ENCODE measurements around the gene HSPA4.
A peak's percentile ranks its signal among the peaks of the same experiment; 100 is the strongest.
"Not testable (repeated sequence)": the region's sequence is repeated elsewhere in the genome, so short reads cannot be mapped to it uniquely, and the experiment has no call there.

Gene HSPA4

DNA sequence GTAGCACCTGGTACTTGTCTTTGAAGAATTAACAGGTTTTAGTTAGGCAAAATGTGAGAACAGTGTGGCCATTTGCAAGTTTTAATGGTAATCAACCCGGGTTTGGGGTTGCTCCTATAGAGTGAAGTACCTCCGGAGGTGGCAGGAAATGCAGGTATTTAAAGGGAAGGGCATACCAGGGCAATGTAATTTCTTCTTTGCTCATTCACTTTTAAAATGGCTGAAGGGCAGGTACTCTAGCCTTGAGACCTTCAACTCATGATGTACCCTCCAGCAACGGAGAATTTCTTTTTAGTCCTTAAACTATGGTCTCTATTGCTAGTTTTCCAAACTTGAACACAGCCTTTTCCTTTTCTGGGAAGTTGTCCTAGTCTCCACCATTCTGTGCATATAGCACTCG, 1.3 kb upstream of the HSPA4 start:
- DNase-seq (ENCODE audit: low read depth in 1 of 2, low spot score in 1 of 2): no peak

- DNase-seq (ENCODE audit: low read depth in 1 of 2, low spot score in 1 of 2): no peak
Observed at GRCh38 chr5:133051061-133051541, 712 bp upstream of the HSPA4 start.

- DNase-seq (ENCODE audit: low read depth in 1 of 2, low spot score in 1 of 2): peak; percentile 24 to 42
Observed at GRCh38 chr5:133052317-133053175, 733 bp downstream of the HSPA4 start.

- DNase-seq (ENCODE audit: low read depth in 1 of 2, low spot score in 1 of 2): no peak
Observed at GRCh38 chr5:133053448-133053847, 1.6 kb downstream of the HSPA4 start.

GRCh38 chr5:133054697-133055471, 3.1 kb downstream of the HSPA4 start:
- DNase-seq (ENCODE audit: low read depth in 1 of 2, low spot score in 1 of 2): no peak

DNA sequence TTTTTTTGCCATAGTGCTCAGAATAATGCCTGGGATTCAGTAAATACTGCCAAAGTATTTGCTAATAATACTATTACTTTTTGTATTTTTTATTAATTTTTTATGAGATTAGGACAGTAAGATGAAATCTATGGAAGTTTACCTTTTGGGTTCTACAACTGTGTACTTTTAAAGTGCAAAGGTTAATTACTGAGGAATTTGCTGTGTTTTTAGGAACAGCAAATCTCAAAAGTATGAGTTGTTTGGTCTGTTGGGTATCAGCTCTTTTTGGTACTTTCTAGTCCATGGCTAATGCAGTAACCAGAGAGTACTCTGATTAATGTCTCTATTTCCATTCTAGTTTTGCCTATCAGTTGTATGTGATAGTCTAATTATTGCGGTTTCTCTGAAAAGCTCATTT, 5.1 kb downstream of the HSPA4 start:
- DNase-seq (ENCODE audit: low read depth in 1 of 2, low spot score in 1 of 2): no peak

DNA sequence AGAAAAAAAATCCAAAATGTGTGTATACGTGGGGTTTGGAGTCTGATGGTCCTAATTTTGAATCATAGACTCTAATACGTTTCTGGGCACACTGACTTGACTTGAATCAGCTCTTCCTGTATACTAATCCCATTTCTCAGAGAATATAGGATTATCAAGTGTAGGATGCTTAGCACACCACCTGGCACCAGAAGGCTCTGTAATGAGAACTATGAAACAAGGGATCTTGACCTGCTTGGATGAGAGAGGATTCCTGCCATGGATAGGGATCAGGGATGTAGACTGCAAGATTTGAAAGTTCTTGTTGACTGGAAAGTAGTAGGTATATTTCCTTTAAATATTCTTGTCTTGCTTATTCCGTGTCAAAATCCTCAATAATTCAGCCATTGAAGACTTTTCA, 7.8 kb downstream of the HSPA4 start:
- DNase-seq (ENCODE audit: low read depth in 1 of 2, low spot score in 1 of 2): no peak

GRCh38 chr5:133062276-133062675, 10.5 kb downstream of the HSPA4 start:
- DNase-seq (ENCODE audit: low read depth in 1 of 2, low spot score in 1 of 2): no peak

- DNase-seq (ENCODE audit: low read depth in 1 of 2, low spot score in 1 of 2): no peak
Observed at GRCh38 chr5:133063965-133064364, 12.2 kb downstream of the HSPA4 start.

DNA sequence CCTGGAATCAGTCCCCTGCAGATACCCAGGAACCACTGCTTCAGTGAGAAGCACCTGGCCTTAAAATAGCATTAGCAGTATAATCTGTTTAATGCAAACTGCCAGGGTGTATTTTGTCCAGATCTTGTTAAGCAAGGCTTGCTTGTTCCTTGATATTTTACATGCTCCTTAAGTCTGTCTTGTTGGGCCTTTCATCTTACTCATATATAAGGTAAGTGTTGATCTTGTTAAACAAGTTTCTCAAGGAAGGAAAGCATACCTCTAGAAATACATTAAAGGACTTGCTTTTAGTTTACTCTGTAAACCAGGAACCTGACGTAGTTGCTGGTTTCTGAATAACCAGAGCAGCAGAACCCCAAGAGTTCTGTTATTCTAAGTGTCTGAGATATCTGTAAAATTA, 13.7 kb downstream of the HSPA4 start:
- no peak for DNase-seq (ENCODE audit: low read depth in 1 of 2, low spot score in 1 of 2)

GRCh38 chr5:133066045-133066444, 14.2 kb downstream of the HSPA4 start:
- DNase-seq (ENCODE audit: low read depth in 1 of 2, low spot score in 1 of 2): no peak

DNA sequence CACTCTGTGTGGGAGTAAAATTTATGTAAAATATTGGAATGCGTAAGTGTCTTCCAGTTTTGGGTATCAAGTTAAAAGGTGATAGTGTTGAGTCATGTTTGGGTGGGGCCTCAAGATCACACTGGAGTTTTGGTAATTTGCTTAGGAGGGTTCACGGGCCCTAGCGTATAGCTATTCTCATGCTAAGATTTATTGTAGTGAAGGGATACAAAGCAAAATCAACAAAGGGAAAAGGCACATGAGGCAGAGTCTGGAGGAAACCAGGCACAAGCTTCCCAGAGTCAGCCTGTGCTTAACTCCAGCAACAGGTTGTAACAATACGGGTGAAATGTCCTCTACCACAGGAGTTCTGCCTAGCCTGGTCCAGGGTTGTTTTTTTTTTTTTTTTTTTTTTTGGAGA, 20.2 kb downstream of the HSPA4 start:
- no peak for DNase-seq (ENCODE audit: low read depth in 1 of 2, low spot score in 1 of 2)

DNA sequence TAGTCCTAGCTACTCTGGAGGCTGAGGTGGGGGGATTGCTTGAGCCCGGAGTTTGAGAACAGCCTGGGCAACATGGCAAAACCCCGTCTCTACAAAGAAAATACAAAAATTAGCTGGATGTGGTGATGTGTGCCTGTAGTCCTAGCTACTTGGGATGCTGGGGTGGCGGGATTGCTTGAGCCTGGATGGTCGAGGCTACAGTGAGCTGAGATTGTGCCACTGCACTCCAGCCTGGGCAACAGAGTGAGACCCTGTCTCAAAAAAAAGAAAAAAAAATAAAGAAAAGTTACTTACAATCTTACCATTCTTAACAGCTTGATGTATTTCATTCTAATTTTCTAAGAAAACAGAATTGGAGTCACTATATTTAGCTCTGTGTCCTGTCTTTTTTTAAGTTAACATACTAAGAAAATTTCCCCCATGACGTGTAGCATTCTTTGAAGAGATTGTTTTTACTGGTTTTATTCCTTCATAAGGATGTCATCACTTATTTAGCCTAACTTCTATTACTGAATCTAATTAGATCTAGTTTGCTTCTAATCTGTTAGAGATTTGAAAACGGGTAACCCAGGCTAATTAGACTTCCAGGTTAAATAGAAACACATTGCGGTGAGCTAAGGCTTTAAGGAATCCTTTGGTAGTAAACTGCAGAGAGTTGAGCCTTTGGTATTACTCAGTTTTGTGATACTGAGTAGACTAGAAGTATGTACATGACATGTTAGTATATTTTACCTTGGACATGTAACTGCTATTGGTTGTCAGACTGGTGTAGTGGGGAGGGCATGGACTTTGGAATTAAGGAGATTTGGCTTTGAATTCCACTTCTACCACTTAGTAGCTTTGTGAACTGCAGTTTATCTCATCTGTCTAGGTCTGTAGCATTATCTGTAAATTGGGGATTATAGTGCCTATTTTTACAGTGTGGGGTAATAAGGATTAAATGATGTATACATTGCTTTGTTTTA, 24.0 kb downstream of the HSPA4 start:
- no peak for DNase-seq (ENCODE audit: low read depth in 1 of 2, low spot score in 1 of 2)

DNA sequence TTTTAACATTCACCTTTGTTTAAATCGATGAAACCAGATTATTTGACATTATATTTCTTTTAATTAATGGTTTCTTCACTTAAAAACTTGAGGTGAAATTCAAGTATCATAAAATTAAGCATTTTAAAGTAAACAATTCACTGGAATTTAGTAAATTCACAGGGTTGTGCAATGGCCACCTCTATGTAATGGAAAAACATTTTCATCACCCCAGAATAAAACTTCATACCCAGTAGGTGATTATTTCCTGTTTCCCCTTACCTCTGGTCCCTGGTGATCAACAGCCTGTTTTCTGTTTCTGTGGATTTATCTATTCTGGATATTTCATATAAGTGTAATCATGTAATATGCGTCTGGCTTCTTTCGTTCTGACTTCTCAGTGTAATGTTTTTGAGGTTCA, 27.2 kb downstream of the HSPA4 start:
- no peak for DNase-seq (ENCODE audit: low read depth in 1 of 2, low spot score in 1 of 2)

GRCh38 chr5:133081036-133081435, 29.2 kb downstream of the HSPA4 start:
- DNase-seq (ENCODE audit: low read depth in 1 of 2, low spot score in 1 of 2): no peak

DNA sequence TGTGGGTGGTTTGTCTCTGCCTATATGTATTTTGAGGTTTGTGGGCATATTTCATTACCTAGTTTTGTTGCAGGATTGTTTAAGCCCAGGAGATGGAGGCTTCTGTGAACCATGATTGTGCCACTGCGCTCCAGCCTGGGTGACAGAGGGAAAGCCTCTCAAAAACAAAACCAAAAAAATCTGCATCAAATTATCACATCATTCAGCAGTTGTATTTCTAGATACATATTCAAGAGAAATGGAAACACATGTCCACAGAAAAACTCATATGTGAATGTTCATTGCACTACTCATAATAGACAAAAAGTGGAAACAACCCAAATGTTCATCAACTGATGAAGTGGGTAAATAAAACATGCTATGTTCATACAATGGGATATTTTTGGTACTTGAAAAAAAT, 29.9 kb downstream of the HSPA4 start:
- DNase-seq (ENCODE audit: low read depth in 1 of 2, low spot score in 1 of 2): no peak

- DNase-seq (ENCODE audit: low read depth in 1 of 2, low spot score in 1 of 2): no peak
Observed at GRCh38 chr5:133082128-133082527, 30.3 kb downstream of the HSPA4 start.

GRCh38 chr5:133083901-133084300, 32.1 kb downstream of the HSPA4 start:
- no peak for DNase-seq (ENCODE audit: low read depth in 1 of 2, low spot score in 1 of 2)

GRCh38 chr5:133085171-133085570, 33.4 kb downstream of the HSPA4 start:
- DNase-seq (ENCODE audit: low read depth in 1 of 2, low spot score in 1 of 2): not testable (repeated sequence)

- DNase-seq (ENCODE audit: low read depth in 1 of 2, low spot score in 1 of 2): no peak
Observed at GRCh38 chr5:133086366-133086875, 34.6 kb downstream of the HSPA4 start.

- no peak for DNase-seq (ENCODE audit: low read depth in 1 of 2, low spot score in 1 of 2)
Observed at GRCh38 chr5:133088064-133088463, 36.3 kb downstream of the HSPA4 start.
